Hematopoietic multipotent progenitor cell (in vitro differentiated cells): ENCODE data around the gene SLC39A11. TPM values are rescaled to one million over a fixed set of nuclear protein-coding genes. Genes with fewer than 3 reads are reported as not detected.
"Not testable (repeated sequence)": the region's sequence is repeated elsewhere in the genome, so short reads cannot be mapped to it uniquely, and the experiment has no call there.

Experiments
- DNase-seq, 3 donors: peaks; one replicate each; pipeline ENCODE4 v3.0.0-alpha.2; 2011 to 2015; ENCODE audit warnings: low read depth in 2 of 3, low spot score in 2 of 3
- total RNA-seq: library from RNA; depleted of rRNA; stranded (reverse); fragments of >200 nt; gene quantifications from one replicate; pipeline ENCODE4 v1.2.3, GENCODE V29; 2012

SLC39A11 gene
- total RNA-seq, 1 donor: 26.4 TPM

- DNase-seq: no peak
Observed at GRCh38 chr17:72732893-72733618, 359.4 kb downstream of the SLC39A11 start.

GRCh38 chr17:72730077-72730476, 362.4 kb downstream of the SLC39A11 start:
- DNase-seq: peak in 2 of 3 donors; percentile 35 to 69

- peak in 1 of 3 donors; percentile 54 for DNase-seq
Observed at GRCh38 chr17:72726936-72727335, 365.6 kb downstream of the SLC39A11 start.

- DNase-seq: peak in 2 of 3 donors; percentile 36 to 46
Observed at GRCh38 chr17:72725433-72726068, 366.9 kb downstream of the SLC39A11 start.

GRCh38 chr17:72724267-72724666, 368.2 kb downstream of the SLC39A11 start:
- DNase-seq: no peak

GRCh38 chr17:72723711-72724110, 368.8 kb downstream of the SLC39A11 start:
- DNase-seq: no peak

GRCh38 chr17:72720494-72720825, 372.0 kb downstream of the SLC39A11 start:
- DNase-seq: no peak

- DNase-seq: peak in 2 of 3 donors; percentile 88 to 89
Observed at GRCh38 chr17:72719578-72720493, 372.7 kb downstream of the SLC39A11 start.

- DNase-seq: no peak
Observed at GRCh38 chr17:72719206-72719577, 373.3 kb downstream of the SLC39A11 start.

- no peak for DNase-seq
Observed at GRCh38 chr17:72717676-72718075, 374.8 kb downstream of the SLC39A11 start.

- no peak for DNase-seq
Observed at GRCh38 chr17:72717276-72717675, 375.2 kb downstream of the SLC39A11 start.

GRCh38 chr17:72715906-72716572, 376.4 kb downstream of the SLC39A11 start:
- no peak for DNase-seq

- no peak for DNase-seq
Observed at GRCh38 chr17:72714357-72714966, 378.0 kb downstream of the SLC39A11 start.

GRCh38 chr17:72713701-72714100, 378.8 kb downstream of the SLC39A11 start:
- DNase-seq: no peak

GRCh38 chr17:72711521-72712310, 380.8 kb downstream of the SLC39A11 start:
- no peak for DNase-seq

- DNase-seq: no peak
Observed at GRCh38 chr17:72710834-72711233, 381.7 kb downstream of the SLC39A11 start.

GRCh38 chr17:72710202-72710601, 382.3 kb downstream of the SLC39A11 start:
- no peak for DNase-seq

GRCh38 chr17:72708682-72709081, 383.8 kb downstream of the SLC39A11 start:
- not testable (repeated sequence) for DNase-seq

GRCh38 chr17:72707881-72708280, 384.6 kb downstream of the SLC39A11 start:
- DNase-seq: no peak
